Breast epithelium (tissue), 4 donors: ENCODE data around the gene TMEM250. TPM values are rescaled to one million over a fixed set of nuclear protein-coding genes. Genes with fewer than 3 reads are reported as not detected.
"Not testable (repeated sequence)": the region's sequence is repeated elsewhere in the genome, so short reads cannot be mapped to it uniquely, and the experiment has no call there.

Source experiments
- DNase-seq, 2 donors: peaks; one replicate each; pipeline ENCODE4 v3.0.0-alpha.2; 2019; ENCODE audit warnings: low spot score in 2 of 2
- H3K27ac ChIP-seq, 2 donors: fragments of 200-600 bp; sonication (generic) in 1 of 2; one replicate each; pipeline ENCODE4 v1.5.1; 2016 to 2019; ENCODE audit warnings: mild to moderate bottlenecking in 1 of 2
- H3K27me3 ChIP-seq, 2 donors: fragments of 200-600 bp; sonication (generic) in 1 of 2; one replicate each; pipeline versions ENCODE4 v1.5.1 to v1.6.0; 2017 to 2019; ENCODE audit warnings: control low read depth in 1 of 2, mild to moderate bottlenecking in 1 of 2
- H3K36me3 ChIP-seq: fragments of 200-600 bp; one replicate; pipeline ENCODE4 v1.5.1; 2019
- H3K4me1 ChIP-seq, 2 donors: fragments of 200-600 bp; sonication (generic); one replicate each; pipeline ENCODE4 v1.5.1; 2016 to 2019; ENCODE audit warnings: control low read depth in 1 of 2
- H3K4me3 ChIP-seq, 3 donors: fragments of 200-600 bp; sonication (generic); 1 replicate in 2 of 3; 2 replicates in 1 of 3; pipeline ENCODE4 v1.5.1; 2016 to 2019; ENCODE audit warnings: mild to moderate bottlenecking in 3 of 3, moderate library complexity in 2 of 3
- H3K9me3 ChIP-seq, 2 donors: fragments of 200-600 bp; sonication (generic) in 1 of 2; one replicate each; pipeline ENCODE4 v1.5.1; 2016 to 2019; ENCODE audit warnings: control low read depth in 1 of 2
- POLR2A ChIP-seq: fragments of 450-650 bp; IDR thresholded peaks from one replicate; pipeline ENCODE4 v1.6.1; 2016; ENCODE audit warnings: antibody characterized with exemption, mild to moderate bottlenecking, moderate library complexity
- POLR2AphosphoS5 ChIP-seq, 3 donors: sonication (generic); formaldehyde crosslinking; IDR thresholded peaks; one replicate each; pipeline ENCODE4 v1.6.1; 2017; ENCODE audit warnings: antibody characterized with exemption in 3 of 3
- intact Hi-C: fragments of 100-400 bp; cut with DNase I; formaldehyde crosslinking; loops from one replicate; pipeline ENCODE4 v1.15.1; 2023; ENCODE audit warnings: low total_unique reads
- total RNA-seq, 3 donors: library from RNA; depleted of rRNA; stranded (reverse); fragments of >200 nt; gene quantifications; one replicate each; pipeline ENCODE4 v1.1.0, GENCODE V29; 2016
- TF ChIP-seq, protein P1 (sequence below), 3 donors: fragments of 450-650 bp; IDR thresholded peaks; one replicate each; pipeline ENCODE4 v1.5.1; 2016 to 2017; ENCODE audit warnings: antibody characterized with exemption in 3 of 3, mild to moderate bottlenecking in 3 of 3, moderate library complexity in 3 of 3

Gene TMEM250
- total RNA-seq, 3 donors from 2014 or later, result 24.9 to 29.5 (median 26.1) TPM

DNA sequence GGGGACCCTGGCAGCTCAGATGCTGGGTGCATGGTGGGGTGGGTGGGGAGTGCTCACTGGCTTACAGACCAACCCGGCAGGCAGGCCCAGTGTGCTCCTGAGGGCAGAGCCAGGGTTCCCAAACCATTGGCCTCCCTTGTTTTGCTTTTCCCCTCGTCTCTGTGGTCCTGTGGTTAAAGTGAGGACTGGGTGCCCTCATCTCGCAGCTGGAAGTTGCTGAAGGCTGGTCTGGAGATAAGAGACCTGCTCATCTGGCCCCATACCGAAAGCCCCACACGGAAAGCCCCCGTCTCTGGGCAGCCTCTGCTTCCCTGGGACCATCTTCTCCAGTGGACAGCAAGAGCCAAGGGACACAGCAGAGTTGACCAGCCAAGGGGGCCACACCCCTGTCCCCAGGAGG lies 13.8 kb downstream of the TMEM250 start:
- intact Hi-C loops, result no loop called here
- no peak overlapping the region for H3K4me3 ChIP-seq

DNA sequence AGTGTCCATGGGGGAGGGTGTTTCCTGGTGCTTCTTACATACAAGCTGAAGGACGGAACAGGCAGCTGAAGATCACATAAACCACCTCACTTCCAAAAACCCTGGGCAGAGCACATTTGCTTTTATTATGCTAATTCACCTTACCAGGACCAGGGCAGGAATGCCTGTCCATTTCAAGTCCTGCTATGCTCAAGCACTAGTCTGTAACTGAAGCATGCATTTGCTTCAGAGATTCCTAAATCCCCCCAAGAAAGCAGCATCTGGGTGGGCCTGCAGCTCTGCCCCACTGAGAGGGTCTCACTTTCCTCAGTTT lies 14.2 kb downstream of the TMEM250 start:
- no peak for DNase-seq
- no peak overlapping the region for H3K27ac ChIP-seq
- H3K36me3 ChIP-seq, result no peaks in the 10 kb centered on the region
- peaks cover 2 to 10% of the 10 kb centered on the region in 2 donors for H3K27me3 ChIP-seq
- no peak overlapping the region for H3K4me3 ChIP-seq
- intact Hi-C loops, result no loop called here
- TF ChIP-seq POLR2A (no peak), POLR2AphosphoS5 (IDR thresholded peaks at IDR 0.05) (no peak)
- TF ChIP-seq, protein P1, sequence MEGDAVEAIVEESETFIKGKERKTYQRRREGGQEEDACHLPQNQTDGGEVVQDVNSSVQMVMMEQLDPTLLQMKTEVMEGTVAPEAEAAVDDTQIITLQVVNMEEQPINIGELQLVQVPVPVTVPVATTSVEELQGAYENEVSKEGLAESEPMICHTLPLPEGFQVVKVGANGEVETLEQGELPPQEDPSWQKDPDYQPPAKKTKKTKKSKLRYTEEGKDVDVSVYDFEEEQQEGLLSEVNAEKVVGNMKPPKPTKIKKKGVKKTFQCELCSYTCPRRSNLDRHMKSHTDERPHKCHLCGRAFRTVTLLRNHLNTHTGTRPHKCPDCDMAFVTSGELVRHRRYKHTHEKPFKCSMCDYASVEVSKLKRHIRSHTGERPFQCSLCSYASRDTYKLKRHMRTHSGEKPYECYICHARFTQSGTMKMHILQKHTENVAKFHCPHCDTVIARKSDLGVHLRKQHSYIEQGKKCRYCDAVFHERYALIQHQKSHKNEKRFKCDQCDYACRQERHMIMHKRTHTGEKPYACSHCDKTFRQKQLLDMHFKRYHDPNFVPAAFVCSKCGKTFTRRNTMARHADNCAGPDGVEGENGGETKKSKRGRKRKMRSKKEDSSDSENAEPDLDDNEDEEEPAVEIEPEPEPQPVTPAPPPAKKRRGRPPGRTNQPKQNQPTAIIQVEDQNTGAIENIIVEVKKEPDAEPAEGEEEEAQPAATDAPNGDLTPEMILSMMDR (IDR thresholded peaks at IDR 0.05), result no peak
- H3K4me1 ChIP-seq, result peaks cover 0 to 9% of the 10 kb centered on the region in 2 donors
- H3K9me3 ChIP-seq, result no peaks in the 10 kb centered on the region

More for the DNA sequence above, 13.8 kb downstream of the TMEM250 start:
- peak overlapping the region in 1 of 2 donors; percentile 71 for H3K27ac ChIP-seq
- peaks cover 2 to 10% of the 10 kb centered on the region in 2 donors for H3K27me3 ChIP-seq
- peaks cover 0 to 9% of the 10 kb centered on the region in 2 donors for H3K4me1 ChIP-seq
- DNase-seq, result no peak
- no peaks in the 10 kb centered on the region for H3K36me3 ChIP-seq
- TF ChIP-seq POLR2AphosphoS5 (IDR thresholded peaks at IDR 0.05) (no peak), POLR2A (no peak)
- TF ChIP-seq, protein P1 (IDR thresholded peaks at IDR 0.05), result no peak
- no peaks in the 10 kb centered on the region for H3K9me3 ChIP-seq

DNA sequence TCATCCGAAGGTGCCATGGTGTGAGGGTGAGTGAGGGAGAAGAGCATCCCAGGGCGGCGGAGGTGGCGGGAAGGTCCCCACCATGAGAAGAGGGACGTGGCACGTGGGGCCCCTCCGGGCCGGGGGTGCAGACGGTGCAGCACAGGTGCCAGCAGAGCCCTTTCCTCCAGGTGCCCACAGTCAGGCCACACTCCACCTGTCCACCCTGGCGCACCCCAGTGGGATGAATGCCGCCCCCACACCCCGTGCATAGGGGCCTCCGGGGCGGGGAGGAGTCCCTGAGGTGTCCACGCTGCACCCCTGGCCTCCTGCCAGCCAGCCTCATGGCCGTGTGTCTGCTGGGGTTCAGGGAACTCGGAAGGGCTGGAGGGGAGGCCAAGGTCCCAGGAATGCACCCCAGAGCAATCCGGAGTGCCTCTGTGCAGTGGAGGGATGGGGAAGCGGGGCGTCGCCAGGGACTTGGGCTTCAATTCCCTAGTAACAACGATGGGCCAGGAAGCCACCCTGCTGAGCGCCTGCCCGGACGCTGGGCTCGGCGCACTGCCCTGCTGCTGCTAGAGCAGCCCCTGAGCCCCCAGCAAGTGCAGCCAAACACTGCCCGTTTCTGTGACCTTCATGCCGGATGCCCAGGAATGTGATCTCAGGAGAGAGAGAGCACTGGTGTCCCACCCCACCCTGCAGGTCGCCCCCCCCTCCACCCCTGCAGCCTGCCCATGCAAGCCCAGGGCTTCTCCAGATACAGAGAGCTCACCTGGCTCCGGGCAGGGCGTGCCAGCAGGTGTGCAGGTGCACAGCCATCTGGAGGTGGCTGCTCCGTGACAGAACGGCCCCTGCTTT lies 14.8 kb downstream of the TMEM250 start:
- Histone ChIP-seq H3K36me3 (no peaks in the 10 kb centered on the region), H3K4me1 (peaks cover 0 to 9% of the 10 kb centered on the region in 2 donors), H3K27me3 (peaks cover 2 to 10% of the 10 kb centered on the region in 2 donors), H3K9me3 (no peaks in the 10 kb centered on the region), H3K4me3 (no peak overlapping the region), H3K27ac (no peak overlapping the region)
- DNase-seq, result no peak
- intact Hi-C loops, result no loop called here
- TF ChIP-seq POLR2A, result no peak
- TF ChIP-seq, protein P1 (IDR thresholded peaks at IDR 0.05), result no peak

DNA sequence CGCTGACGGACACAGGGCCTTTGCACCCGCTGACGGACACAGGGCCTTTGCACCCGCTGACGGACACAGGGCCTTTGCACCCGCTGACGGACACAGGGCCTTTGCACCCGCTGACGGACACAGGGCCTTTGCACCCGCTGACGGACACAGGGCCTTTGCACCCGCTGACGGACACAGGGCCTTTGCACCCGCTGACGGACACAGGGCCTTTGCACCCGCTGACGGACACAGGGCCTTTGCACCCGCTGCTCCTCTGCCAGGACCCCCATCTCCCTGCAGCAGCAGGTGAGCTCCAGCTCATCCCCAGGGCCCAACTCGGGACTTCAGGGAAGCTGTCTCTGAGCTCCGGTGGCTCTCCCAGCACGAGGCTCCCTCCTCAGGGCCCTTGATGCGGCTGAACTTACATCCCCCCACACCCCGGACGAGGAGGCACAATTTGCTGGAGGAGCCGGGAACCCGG lies 17.0 kb downstream of the TMEM250 start:
- intact Hi-C loops, DNase-seq: not testable (repeated sequence)

DNA sequence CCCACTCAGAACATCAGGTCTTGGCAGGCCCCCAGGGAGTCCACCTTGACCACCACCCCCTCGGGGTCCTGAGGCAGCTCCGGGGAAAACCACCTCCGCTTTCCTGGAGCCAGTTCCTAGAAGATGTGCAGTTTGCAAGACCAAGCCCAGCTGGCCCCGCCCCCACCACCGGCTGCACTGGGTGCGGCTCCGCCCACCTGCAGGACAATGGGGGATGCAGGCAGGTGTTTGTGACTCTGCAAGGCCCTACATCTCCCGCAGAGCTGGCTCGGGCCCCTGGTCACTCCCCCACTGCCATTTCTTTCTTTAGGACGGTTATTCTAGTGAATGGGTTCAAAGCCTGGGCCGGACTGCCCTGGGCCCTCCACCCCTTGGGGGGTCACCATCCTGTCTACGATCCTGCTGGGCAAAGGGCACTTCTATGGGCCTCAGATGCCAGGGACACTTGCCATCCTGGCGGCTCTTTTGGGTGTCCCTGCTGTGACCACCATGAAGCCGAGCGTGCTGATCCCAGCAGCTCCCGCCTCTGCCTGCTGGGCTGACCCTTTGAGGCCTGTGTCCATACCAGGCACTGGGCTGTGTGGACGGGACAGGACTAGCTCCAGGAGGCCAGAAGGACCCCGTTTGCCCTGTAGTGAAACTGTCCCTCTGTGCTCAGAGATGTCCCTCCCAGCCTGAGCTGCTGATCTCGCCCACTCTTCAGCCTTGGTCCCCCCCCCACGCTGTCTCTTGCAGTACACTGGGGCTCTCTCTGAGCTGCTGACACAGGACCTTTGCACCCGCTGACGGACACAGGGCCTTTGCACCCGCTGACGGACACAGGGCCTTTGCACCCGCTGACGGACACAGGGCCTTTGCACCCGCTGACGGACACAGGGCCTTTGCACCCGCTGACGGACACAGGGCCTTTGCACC lies 17.7 kb downstream of the TMEM250 start:
- Histone ChIP-seq H3K27ac (no peak overlapping the region), H3K27me3 (peaks cover 2 to 10% of the 10 kb centered on the region in 2 donors), H3K36me3 (no peaks in the 10 kb centered on the region), H3K4me3 (no peak overlapping the region), H3K4me1 (peaks cover 0 to 9% of the 10 kb centered on the region in 2 donors), H3K9me3 (no peaks in the 10 kb centered on the region)
- intact Hi-C loops, result no loop called here
- no peak for DNase-seq
- TF ChIP-seq POLR2AphosphoS5 (IDR thresholded peaks at IDR 0.05) (no peak), POLR2A (no peak)
- TF ChIP-seq, protein P1 (IDR thresholded peaks at IDR 0.05), result no peak

More for the DNA sequence above, 17.0 kb downstream of the TMEM250 start:
- not testable (repeated sequence) for H3K9me3 ChIP-seq, H3K27me3 ChIP-seq, H3K4me3 ChIP-seq, H3K27ac ChIP-seq, H3K36me3 ChIP-seq, H3K4me1 ChIP-seq
